ENCODE data around the gene SLC25A19.

DNA sequence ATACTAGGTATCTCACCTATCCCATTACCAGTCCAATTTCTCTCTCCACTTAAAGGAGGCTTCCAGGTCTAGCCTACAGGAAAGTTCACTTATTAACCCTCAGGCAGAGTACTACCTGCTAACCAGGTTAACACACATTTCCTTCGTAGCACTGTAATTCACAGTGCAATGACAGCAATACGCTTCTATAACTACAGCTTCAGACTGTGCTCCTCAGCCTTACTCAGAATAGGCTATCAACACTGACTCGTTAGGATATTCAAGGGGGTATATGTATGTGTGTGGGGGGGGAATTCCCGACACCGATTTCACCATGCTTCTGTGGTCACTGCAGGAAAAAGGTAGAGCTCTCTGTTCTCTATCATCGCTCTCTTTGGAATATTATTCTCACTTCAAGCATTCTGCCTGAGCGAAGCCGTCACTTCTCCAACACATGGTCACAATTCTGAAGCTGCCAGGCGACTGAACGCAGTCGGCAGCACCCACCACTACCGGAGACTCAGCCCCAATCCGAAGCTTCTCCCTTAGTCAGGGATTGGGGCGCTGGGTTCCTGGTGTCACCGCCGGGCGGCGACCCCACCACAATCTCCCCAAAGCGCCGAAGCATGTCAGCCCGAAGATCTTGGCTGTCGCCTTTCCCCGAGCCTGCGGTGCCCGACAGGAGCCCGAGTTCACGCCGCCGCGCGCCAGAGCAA, 28.4 kb downstream of the SLC25A19 start:
- TF ChIP-seq CTCF (IDR thresholded peaks at IDR 0.05) = no peak
- TF ChIP-seq EP300 (IDR thresholded peaks at IDR 0.05) = no peak
